AG09319 (cell line): ENCODE measurements around the gene ELOB.
A peak's percentile ranks its signal among the peaks of the same experiment; 100 is the strongest.

Source experiments
- DNase-seq: peaks from one replicate; pipeline ENCODE4 v3.0.0-alpha.2; 2010; ENCODE audit warnings: low read depth; ENCODE audit errors: extremely low read depth
- TF ChIP-seq, protein P1 (sequence below): IDR thresholded peaks from 2 replicates; pipeline ENCODE4 v1.5.1; 2011; ENCODE audit warnings: low read depth, mild to moderate bottlenecking, inconsistent platforms, low read length, moderate library complexity

ELOB gene

DNA sequence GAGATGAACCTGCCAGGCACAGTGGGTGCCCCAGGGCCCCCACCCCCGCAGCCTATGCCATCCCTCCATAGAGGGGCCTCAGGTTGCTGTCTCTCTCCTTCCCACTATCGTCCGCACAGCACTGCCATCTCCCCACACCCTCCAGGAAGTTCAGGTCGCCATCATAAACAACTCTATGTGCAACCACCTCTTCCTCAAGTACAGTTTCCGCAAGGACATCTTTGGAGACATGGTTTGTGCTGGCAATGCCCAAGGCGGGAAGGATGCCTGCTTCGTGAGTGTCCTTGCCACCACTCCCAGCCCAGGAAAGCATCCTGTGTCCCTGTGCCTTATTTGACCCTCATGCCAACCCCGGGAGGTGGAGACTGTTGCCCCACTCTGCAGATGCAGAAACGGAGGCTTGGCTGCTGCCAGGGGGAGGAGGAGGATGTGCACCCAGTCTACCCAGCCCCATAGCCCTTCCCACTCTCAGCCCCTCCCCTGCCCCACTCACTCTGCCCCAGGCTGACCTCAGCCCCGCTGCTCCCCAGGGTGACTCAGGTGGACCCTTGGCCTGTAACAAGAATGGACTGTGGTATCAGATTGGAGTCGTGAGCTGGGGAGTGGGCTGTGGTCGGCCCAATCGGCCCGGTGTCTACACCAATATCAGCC is 43.9 kb upstream of the ELOB start:
- TF ChIP-seq, protein P1, sequence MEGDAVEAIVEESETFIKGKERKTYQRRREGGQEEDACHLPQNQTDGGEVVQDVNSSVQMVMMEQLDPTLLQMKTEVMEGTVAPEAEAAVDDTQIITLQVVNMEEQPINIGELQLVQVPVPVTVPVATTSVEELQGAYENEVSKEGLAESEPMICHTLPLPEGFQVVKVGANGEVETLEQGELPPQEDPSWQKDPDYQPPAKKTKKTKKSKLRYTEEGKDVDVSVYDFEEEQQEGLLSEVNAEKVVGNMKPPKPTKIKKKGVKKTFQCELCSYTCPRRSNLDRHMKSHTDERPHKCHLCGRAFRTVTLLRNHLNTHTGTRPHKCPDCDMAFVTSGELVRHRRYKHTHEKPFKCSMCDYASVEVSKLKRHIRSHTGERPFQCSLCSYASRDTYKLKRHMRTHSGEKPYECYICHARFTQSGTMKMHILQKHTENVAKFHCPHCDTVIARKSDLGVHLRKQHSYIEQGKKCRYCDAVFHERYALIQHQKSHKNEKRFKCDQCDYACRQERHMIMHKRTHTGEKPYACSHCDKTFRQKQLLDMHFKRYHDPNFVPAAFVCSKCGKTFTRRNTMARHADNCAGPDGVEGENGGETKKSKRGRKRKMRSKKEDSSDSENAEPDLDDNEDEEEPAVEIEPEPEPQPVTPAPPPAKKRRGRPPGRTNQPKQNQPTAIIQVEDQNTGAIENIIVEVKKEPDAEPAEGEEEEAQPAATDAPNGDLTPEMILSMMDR, result no peak
- DNase-seq, result no peak

DNA sequence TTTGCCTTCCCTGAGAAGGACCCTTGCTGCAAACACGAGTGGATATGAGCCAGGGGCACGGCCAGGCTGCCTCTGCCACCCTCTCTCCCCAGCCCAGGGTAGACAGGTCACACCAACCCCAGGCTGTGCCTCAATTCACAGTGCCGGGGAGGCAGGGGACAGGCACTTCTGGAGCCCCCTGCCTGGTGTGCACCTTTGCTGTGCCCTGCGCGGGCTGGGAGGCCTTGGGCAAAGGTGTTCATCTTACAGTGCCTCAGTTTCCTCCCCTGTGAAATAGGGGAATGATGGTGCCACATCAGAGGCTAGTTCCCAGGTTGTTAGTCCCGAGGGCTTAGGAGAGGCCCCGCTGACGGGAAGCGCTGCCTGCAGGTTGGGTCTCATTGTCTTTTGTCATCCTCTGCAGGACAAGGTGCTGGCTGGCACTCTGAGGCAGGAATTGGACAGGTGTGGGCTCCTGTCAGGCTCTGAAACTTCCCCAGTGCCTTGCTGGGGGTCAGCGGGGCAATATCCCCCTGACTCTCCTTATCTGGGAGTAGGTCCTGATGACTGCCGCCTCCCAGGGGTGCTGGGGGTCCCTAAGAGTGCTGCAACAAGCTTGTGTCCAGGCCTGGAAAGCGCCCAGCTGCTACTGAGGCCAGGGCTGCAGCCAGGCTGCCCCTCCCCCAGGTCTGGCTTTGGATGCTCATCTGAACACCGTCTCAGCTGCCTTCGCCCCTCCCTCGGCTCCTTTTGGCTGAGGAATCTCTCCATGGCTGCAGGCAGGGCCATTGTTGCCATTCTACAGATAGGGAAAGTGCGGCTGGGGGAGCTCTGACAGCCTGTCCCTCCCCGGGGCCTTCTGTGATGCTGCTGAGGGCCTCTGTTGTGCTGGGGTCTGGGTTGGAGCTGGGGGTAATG is 43.1 kb upstream of the ELOB start:
- DNase-seq, result no peak
- TF ChIP-seq, protein P1, result no peak

DNA sequence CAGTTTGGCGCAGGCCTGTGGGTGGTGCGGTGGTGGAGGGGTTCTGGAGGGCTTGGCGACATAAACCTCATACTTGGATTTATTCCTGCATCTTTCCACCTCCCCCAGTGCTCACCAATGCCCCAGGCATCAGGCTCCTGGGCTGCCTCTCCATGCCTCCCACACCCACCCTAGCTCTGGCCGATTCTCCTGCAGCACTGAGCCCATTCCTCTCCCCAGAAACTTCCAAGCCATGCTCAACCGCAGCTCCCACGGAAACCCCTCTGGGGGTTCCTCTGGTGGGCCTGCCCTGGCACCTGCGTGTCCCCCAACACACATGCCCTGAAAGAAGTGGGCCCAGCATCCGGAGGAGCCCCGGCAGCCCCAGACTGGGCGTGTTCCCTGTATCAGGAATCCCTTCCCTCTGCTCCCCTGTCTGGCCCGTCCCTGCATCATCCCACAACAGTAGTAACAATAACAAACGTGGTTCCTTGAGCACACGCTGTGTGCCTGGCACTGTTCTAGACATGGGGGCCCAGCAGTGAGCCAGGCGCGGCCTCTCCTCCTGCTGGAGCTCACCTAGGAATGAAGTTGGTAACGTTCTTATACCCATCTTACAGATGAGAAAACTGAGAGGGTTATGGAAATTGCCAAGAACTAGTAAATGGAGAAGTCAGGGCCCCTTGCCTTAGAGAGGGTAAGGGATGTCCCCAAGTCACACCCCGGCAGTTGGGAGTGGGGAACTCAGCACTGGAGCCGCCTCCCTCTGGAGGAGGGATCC is 42.3 kb upstream of the ELOB start:
- TF ChIP-seq, protein P1, result no peak

DNA sequence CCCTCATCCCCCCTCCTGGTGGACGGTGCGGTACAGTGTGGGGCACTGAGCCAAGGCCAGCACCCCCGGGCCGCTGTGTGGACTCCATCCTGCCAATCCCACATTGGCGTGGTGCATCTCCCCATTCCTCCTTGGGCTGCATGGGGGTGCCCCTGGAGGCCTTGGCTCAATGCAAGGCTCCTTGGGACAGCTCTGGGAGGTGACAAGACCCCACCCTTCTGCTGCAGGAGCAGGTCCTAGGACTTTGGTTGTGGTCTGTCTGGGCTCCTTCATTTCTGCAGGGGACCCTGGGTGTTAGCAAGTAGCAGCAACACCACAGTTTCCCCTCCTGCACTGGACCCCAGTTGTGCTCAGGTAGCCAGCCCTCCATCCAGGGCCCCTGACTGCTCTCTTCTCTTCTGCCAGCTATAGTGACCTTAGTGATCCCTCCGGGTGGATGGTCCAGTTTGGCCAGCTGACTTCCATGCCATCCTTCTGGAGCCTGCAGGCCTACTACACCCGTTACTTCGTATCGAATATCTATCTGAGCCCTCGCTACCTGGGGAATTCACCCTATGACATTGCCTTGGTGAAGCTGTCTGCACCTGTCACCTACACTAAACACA is 41.3 kb upstream of the ELOB start:
- TF ChIP-seq, protein P1, result no peak
- no peak for DNase-seq

More for the DNA sequence above, 42.3 kb upstream of the ELOB start:
- DNase-seq, result no peak

DNA sequence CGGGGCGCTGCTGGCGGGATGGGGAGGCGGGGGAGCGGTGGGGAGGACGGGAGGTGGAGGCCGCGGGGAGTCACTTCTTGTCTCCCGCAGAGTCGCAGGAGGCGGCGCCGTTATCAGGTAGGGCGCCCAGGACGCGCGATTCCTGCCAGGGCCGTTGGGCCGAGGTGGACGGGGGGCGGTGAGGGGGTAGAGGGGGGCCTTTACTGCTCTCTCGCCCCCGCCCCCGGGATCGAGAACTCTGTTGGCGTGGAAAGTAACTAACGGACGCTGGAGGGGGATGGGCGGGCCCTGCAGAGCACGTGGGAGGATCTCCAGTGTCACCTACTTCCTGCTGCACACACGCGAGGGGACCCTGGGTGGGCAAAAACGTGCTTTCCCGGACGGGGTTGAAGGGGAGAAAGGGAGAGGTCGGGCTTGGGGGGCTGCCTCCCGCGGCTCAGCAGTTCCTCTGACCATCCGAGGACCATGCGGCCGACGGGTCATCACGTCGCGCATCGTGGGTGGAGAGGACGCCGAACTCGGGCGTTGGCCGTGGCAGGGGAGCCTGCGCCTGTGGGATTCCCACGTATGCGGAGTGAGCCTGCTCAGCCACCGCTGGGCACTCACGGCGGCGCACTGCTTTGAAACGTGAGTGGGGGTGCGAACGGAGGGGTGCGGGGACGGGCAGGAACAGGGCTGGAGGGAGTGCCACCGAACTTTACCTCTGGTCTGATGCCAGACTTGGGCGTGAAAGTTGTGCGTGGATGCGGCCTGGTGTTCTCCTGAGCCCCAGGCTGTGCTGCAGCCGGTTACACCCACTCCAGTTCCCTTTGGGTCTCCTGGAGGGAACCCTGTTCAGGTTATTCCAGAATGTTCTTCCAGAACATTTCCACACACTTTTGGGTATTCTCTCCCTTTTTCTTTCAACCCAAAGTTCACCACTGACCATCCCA is 40.5 kb upstream of the ELOB start:
- TF ChIP-seq, protein P1, result no peak
- no peak for DNase-seq

DNA sequence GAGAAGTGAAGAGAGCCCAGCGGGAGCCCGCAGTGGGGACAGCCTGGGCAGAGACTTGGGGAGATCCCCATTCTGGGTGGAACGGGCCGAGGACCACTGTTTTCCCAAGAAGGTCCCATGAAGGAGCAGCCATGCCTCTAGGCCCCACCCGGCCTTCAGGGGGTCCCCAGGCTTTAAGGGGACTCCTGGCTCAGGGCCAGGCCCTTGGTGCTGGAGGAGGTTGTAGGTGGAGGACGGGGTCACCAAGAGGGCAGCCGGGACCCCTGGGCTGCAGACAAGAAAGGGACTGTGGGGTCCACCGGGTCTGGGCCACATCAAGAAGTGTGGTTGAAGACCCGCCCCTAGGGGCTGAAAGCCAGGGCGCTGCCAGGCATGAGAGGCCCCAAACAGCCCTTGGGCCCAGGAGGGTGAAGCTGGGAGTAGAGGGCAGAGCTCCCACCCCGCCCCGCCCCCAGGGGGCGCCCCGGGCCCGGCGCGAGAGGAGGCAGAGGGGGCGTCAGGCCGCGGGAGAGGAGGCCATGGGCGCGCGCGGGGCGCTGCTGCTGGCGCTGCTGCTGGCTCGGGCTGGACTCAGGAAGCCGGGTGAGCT is 39.8 kb upstream of the ELOB start, which contains the start of gene PRSS21:
Gene PRSS21, plus strand, starts transcription at position 487 of the 589 bp plus-strand sequence. Its CDS starts 32 bp downstream, at position 519.
- DNase-seq, result no peak
- TF ChIP-seq, protein P1, result peak; percentile 0; the same call in 1 of the 2 replicates
